HepG2 (cell line): ENCODE measurements around the gene ZNF763. TPM values are rescaled to one million over a fixed set of nuclear protein-coding genes. Genes with fewer than 3 reads are reported as not detected.
"Not testable (repeated sequence)": the region's sequence is repeated elsewhere in the genome, so short reads cannot be mapped to it uniquely, and the experiment has no call there.

Experiments used
- ATAC-seq: fragments of 200-7000 bp; cut with Tn5 transposase; 3 replicates; pipeline ENCODE4 v1.9.1; 2020; ENCODE audit warnings: mild to moderate bottlenecking, moderate library complexity
- BruUV-seq: library from RNA; stranded (reverse); fragments of 400-500 nt; replicated peaks from 2 replicates; lab custom pipeline; 2021; lab: Mats Ljungman, UMichigan
- CTCF ChIA-PET: fragments of 300-600 bp; formaldehyde crosslinking; extraction: SDS; loops from one replicate; lab custom pipeline; 2021; ENCODE audit warnings: low total read pairs, inconsistent platforms, low intra/inter-chr PET ratio; lab: Yijun Ruan, JAX
- POLR2A ChIA-PET: fragments of 350-600 bp; sonication (Branson Sonifier 250); formaldehyde crosslinking; loops from one replicate; lab custom pipeline; 2020; ENCODE audit warnings: antibody characterized with exemption, inconsistent platforms; lab: Yijun Ruan, JAX
- DNase-seq: peaks from one replicate; pipeline ENCODE4 v3.0.0-alpha.2; 2015; ENCODE audit warnings: low spot score
- FAIRE-seq: peaks from 3 replicates; lab custom pipeline; 2011; peaks lifted over from hg19 to GRCh38; lab: Jason Lieb, UNC
- H2AFZ ChIP-seq: one replicate; pipeline ENCODE4 v1.6.1; 2011; ENCODE audit warnings: low read length, inconsistent platforms
- H3K27ac ChIP-seq: fragments of 300-600 bp; 3 replicates; pipeline ENCODE4 v1.8.0; 2011; ENCODE audit warnings: mixed run types, mild to moderate bottlenecking, mixed read lengths, low read length, inconsistent platforms; ENCODE audit not compliant: insufficient read depth; ENCODE audit errors: extremely low read length
- H3K27me3 ChIP-seq, 2 experiments: fragments of 200-600 bp in 1 of 2; 2 replicates in 1 of 2; 3 replicates in 1 of 2; pipeline versions ENCODE4 v1.6.0 to v1.8.0; 2011; ENCODE audit warnings: low read length in 2 of 2, mild to moderate bottlenecking in 2 of 2, moderate library complexity in 2 of 2, inconsistent platforms in 1 of 2; ENCODE audit not compliant: insufficient read depth in 2 of 2, control insufficient read depth in 1 of 2
- H3K36me3 ChIP-seq, 2 experiments: fragments of 200-600 bp in 1 of 2; replicated peaks in 1 of 2; 2 replicates in 1 of 2; 3 replicates in 1 of 2; pipeline versions ENCODE4 v1.5.1 to v1.8.0; 2011; ENCODE audit warnings: low read length in 2 of 2, inconsistent platforms in 1 of 2; ENCODE audit not compliant: insufficient read depth in 2 of 2, control insufficient read depth in 1 of 2
- H3K4me1 ChIP-seq: 2 replicates; pipeline ENCODE4 v1.5.1; 2012; ENCODE audit warnings: low read length, inconsistent platforms; ENCODE audit not compliant: insufficient read depth
- H3K4me2 ChIP-seq: 2 replicates; pipeline ENCODE4 v1.6.0; 2011; ENCODE audit warnings: low read depth, low read length, inconsistent platforms
- H3K4me3 ChIP-seq, 3 experiments: fragments of 200-600 bp in 1 of 3; sonication (generic), shearing (Covaris generic) in 1 of 3; replicated peaks in 1 of 3; 2 replicates each; pipeline ENCODE4 v1.5.1; 2011 to 2016; ENCODE audit warnings: low read length in 3 of 3, inconsistent platforms in 2 of 3, low read depth in 2 of 3, mild to moderate bottlenecking in 2 of 3, control low read depth in 1 of 3, mixed read lengths in 1 of 3; ENCODE audit not compliant: insufficient read depth in 1 of 3
- H3K79me2 ChIP-seq: one replicate; pipeline ENCODE4 v1.6.1; 2011; ENCODE audit warnings: low read length, inconsistent platforms; ENCODE audit not compliant: insufficient read depth
- H3K9ac ChIP-seq: 2 replicates; pipeline ENCODE4 v1.6.0; 2011; ENCODE audit warnings: mild to moderate bottlenecking, low read depth, low read length, inconsistent platforms; ENCODE audit not compliant: insufficient read depth
- H3K9me3 ChIP-seq: 2 replicates; pipeline ENCODE4 v1.5.1; 2012; ENCODE audit warnings: mild to moderate bottlenecking, low read length
- H4K20me1 ChIP-seq: 2 replicates; pipeline ENCODE4 v1.6.0; 2011; ENCODE audit warnings: inconsistent platforms, mild to moderate bottlenecking, low read length, moderate library complexity; ENCODE audit not compliant: insufficient read depth
- ADNP ChIP-seq: sonication (generic); formaldehyde crosslinking; IDR thresholded peaks from 2 replicates; pipeline ENCODE4 v1.4.0; 2020; ENCODE audit warnings: missing genetic modification reagents
- ATF7-NPFF ChIP-seq: sonication (generic); formaldehyde crosslinking; IDR thresholded peaks from 2 replicates; pipeline ENCODE4 v1.8.1; 2023; ENCODE audit warnings: mild to moderate bottlenecking, low read depth, missing genetic modification reagents, moderate library complexity
- BATF2 ChIP-seq: sonication (generic); formaldehyde crosslinking; IDR thresholded peaks from 2 replicates; pipeline ENCODE4 v1.8.0; 2022; ENCODE audit warnings: mild to moderate bottlenecking, missing genetic modification reagents, moderate library complexity
- CBX5 ChIP-seq: sonication (generic); formaldehyde crosslinking; IDR thresholded peaks from 2 replicates; pipeline ENCODE4 v1.4.0; 2020; ENCODE audit warnings: missing genetic modification reagents, borderline replicate concordance
- ELK4 ChIP-seq: sonication (generic); formaldehyde crosslinking; IDR thresholded peaks from 2 replicates; pipeline ENCODE4 v1.9.0; 2021; ENCODE audit warnings: missing genetic modification reagents, borderline replicate concordance
- FOXO4 ChIP-seq: sonication (generic); formaldehyde crosslinking; conservative IDR thresholded peaks from 2 replicates; pipeline ENCODE4 v1.8.1; 2023; ENCODE audit warnings: missing genetic modification reagents
- HIVEP1 ChIP-seq: sonication (generic); formaldehyde crosslinking; IDR thresholded peaks from 2 replicates; pipeline ENCODE4 v1.4.0; 2020; ENCODE audit warnings: mild to moderate bottlenecking, missing genetic modification reagents
- JUNB ChIP-seq: sonication (generic); formaldehyde crosslinking; IDR thresholded peaks from 2 replicates; pipeline ENCODE4 v1.8.0; 2022; ENCODE audit warnings: missing genetic modification reagents, mild to moderate bottlenecking, borderline replicate concordance
- MATR3 ChIP-seq: sonication (generic); formaldehyde crosslinking; IDR thresholded peaks from 2 replicates; pipeline ENCODE4 v1.4.0; 2020; ENCODE audit warnings: missing genetic modification reagents
- NR2F6 ChIP-seq, 2 experiments: IDR thresholded peaks; 2 replicates each; pipeline ENCODE4 v1.6.1; 2016; ENCODE audit warnings: antibody characterized with exemption in 1 of 2, mild to moderate bottlenecking in 1 of 2
- PHF21A ChIP-seq: sonication (generic); formaldehyde crosslinking; IDR thresholded peaks from 2 replicates; pipeline ENCODE4 v1.5.0; 2020; ENCODE audit warnings: mild to moderate bottlenecking, missing genetic modification reagents
- PLRG1 ChIP-seq: fragments of 450-650 bp; conservative IDR thresholded peaks from 2 replicates; pipeline ENCODE4 v1.6.1; 2016
- TERF1 ChIP-seq: sonication (generic); formaldehyde crosslinking; IDR thresholded peaks from 2 replicates; pipeline ENCODE4 v1.8.0; 2022; ENCODE audit warnings: mild to moderate bottlenecking, missing genetic modification reagents, moderate library complexity
- ZNF17 ChIP-seq: sonication (generic); formaldehyde crosslinking; IDR thresholded peaks from 2 replicates; pipeline ENCODE4 v1.5.0; 2020; ENCODE audit warnings: mild to moderate bottlenecking, missing genetic modification reagents
- ZNF547 ChIP-seq: sonication (generic); formaldehyde crosslinking; IDR thresholded peaks from 2 replicates; pipeline ENCODE4 v1.5.1; 2020; ENCODE audit warnings: mild to moderate bottlenecking, missing genetic modification reagents
- ZNF660 ChIP-seq: sonication (generic); formaldehyde crosslinking; IDR thresholded peaks from 2 replicates; pipeline ENCODE4 v1.5.1; 2020; ENCODE audit warnings: mild to moderate bottlenecking, low read depth, missing genetic modification reagents, borderline replicate concordance
- ZNF816 ChIP-seq: sonication (generic); formaldehyde crosslinking; IDR thresholded peaks from 2 replicates; pipeline ENCODE4 v1.8.0; 2022; ENCODE audit warnings: missing genetic modification reagents, mild to moderate bottlenecking, borderline replicate concordance
- ZNF850 ChIP-seq: sonication (generic); formaldehyde crosslinking; conservative IDR thresholded peaks from 2 replicates; pipeline ENCODE4 v1.9.0; 2021; ENCODE audit warnings: mild to moderate bottlenecking, missing genetic modification reagents
- ZSCAN31 ChIP-seq: sonication (generic); formaldehyde crosslinking; IDR thresholded peaks from 2 replicates; pipeline ENCODE4 v1.5.0; 2020; ENCODE audit warnings: low read depth, mild to moderate bottlenecking, missing genetic modification reagents
- WGBS: methylation state at CpG from one replicate; pipeline ENCODE4 v1.1.6; 2017; ENCODE audit warnings: low lambda C conversion rate; 5-methylcytosine and 5-hydroxymethylcytosine counted together
- in situ Hi-C: cut with HindIII; loops from 2 replicates; pipeline ENCODE4 v1.10.0; 2017; ENCODE audit warnings: low pct_unique_long_range_greater_than_20kb; ENCODE audit not compliant: extremely low pct_ligation_motif_present
- intact Hi-C: fragments of 100-400 bp; cut with micrococcal nuclease; formaldehyde crosslinking; loops from one replicate; pipeline ENCODE4 v1.10.0; 2022; ENCODE audit not compliant: unreplicated experiment
- polyA plus RNA-seq, 8 experiments: library from polyadenylated mRNA; depleted of rRNA in 3 of 8; stranded (reverse) in 7 of 8; unstranded in 1 of 8; fragments of >200 nt; fragmentation: Illumina TruSeq in 4 of 8; extraction: Trizol in 4 of 8; gene quantifications; 2 replicates each; pipeline versions ENCODE4 v1.2.1 to v1.2.3, GENCODE V29; 2011 to 2016; ENCODE audit warnings: low read depth in 4 of 8, missing spikeins in 1 of 8, mixed read lengths in 1 of 8; ENCODE audit not compliant: insufficient read depth in 1 of 8
- total RNA-seq, 5 experiments: library from RNA; depleted of rRNA; stranded (reverse); fragments of >200 nt; fragmentation: Illumina TruSeq; extraction: Trizol; gene quantifications; 2 replicates each; pipeline ENCODE4 v1.2.3, GENCODE V29; 2016; ENCODE audit warnings: low read depth in 1 of 5

ZNF763 gene
- total and polyA plus RNA-seq, 2 of the 13 experiments (the other 11 are each of a cell fraction or from before 2014, with no cell fraction given), result 0.08 to 0.42 TPM

GRCh38 chr19:11925651-11926187, 39.1 kb upstream of the ZNF763 start (continued):
- peak; percentile 72; the same call in 1 of the 2 replicates for TF ChIP-seq FOXO4 (CRISPR knock-in tag)
- 0 out of 2 replicates have a peak, but pooled peaks have one; percentile 54 for TF ChIP-seq JUNB (CRISPR knock-in tag)
- 0 out of 2 replicates have a peak, but pooled peaks have one; percentile 1 for TF ChIP-seq BATF2
- peak; percentile 43; the same call in 1 of the 2 replicates for TF ChIP-seq ZNF816 (CRISPR knock-in tag)
- 0 out of 2 replicates have a peak, but pooled peaks have one; percentile 11 for TF ChIP-seq NR2F6 (IDR thresholded peaks at IDR 0.05)
- not testable (repeated sequence) for TF ChIP-seq NR2F6 (CRISPR knock-in tag; IDR thresholded peaks at IDR 0.05)
- TF ChIP-seq PHF21A (CRISPR knock-in tag), result peak; percentile 8; the same call in 1 of the 2 replicates
- TF ChIP-seq, all 625 proteins: peak for 10; not testable (repeated sequence) for 615

- POLR2A ChIA-PET, result no interaction called here
- no peak for TF ChIP-seq ZNF547 (CRISPR knock-in tag)
- TF ChIP-seq ADNP (CRISPR knock-in tag), result no peak
- no peak for TF ChIP-seq ZNF17 (CRISPR knock-in tag)
- no peak for TF ChIP-seq PLRG1
- no peak for TF ChIP-seq ZSCAN31 (CRISPR knock-in tag)
- no peak for TF ChIP-seq MATR3 (CRISPR knock-in tag)
- no peak for TF ChIP-seq ZNF660 (CRISPR knock-in tag)
- no peak for TF ChIP-seq ELK4 (CRISPR knock-in tag)
- no peak for TF ChIP-seq ZNF850
- TF ChIP-seq CBX5 (CRISPR knock-in tag), result no peak
- no peak for TF ChIP-seq TERF1 (CRISPR knock-in tag)
- no peak for TF ChIP-seq HIVEP1
- TF ChIP-seq ATF7-NPFF (CRISPR knock-in tag), result no peak
Observed at GRCh38 chr19:11927227-11927626, 37.6 kb upstream of the ZNF763 start.

More at GRCh38 chr19:11927227-11927626, 37.6 kb upstream of the ZNF763 start:
- H3K9me3 ChIP-seq, result no peaks in the 10 kb centered on the region
- H3K4me2 ChIP-seq, result peak overlapping the region; percentile 100; the same call in 1 of the 2 replicates
- no peak overlapping the region for H2AFZ ChIP-seq
- no TSS peak for BruUV-seq
- CTCF ChIA-PET, result no interaction called here
- no peak overlapping the region for H3K9ac ChIP-seq
- peaks cover 55% of the 10 kb centered on the region for H3K4me1 ChIP-seq
- DNase-seq (no peak), ATAC-seq (no peak), FAIRE-seq (no peak)
- 0 out of 5 replicates have a peak, but pooled peaks cover 0 to 1% of the 10 kb centered on the region in 2 experiments for H3K36me3 ChIP-seq
- H3K79me2 ChIP-seq, result peaks cover 27% of the 10 kb centered on the region
- 93% methylated on average over 3 of the region's 3 CpGs for WGBS
- intact Hi-C loops, result no loop called here
- in situ Hi-C loops, result no loop called here
- no peaks in the 10 kb centered on the region for H4K20me1 ChIP-seq
- no peak overlapping the region for H3K27ac ChIP-seq
- H3K4me3 ChIP-seq, result peak overlapping the region in 1 of 3 experiments; percentile 23; a peak in 1 of 6 replicates
- H3K27me3 ChIP-seq, result no peaks in the 10 kb centered on the region; a peak in 1 of 5 replicates
